Activated naive CD8-positive, alpha-beta T cell treated with anti-CD3 and anti-CD28 coated beads, Interleukin-2, amount 50 U/mL, for 16 hours (primary cell): ENCODE data around the gene FBXO2.

ENCODE experiments used
- DNase-seq: peaks from one replicate; pipeline ENCODE4 v3.0.0-alpha.2; 2020; ENCODE audit warnings: low read depth, low spot score

The FBXO2 gene, protein sequence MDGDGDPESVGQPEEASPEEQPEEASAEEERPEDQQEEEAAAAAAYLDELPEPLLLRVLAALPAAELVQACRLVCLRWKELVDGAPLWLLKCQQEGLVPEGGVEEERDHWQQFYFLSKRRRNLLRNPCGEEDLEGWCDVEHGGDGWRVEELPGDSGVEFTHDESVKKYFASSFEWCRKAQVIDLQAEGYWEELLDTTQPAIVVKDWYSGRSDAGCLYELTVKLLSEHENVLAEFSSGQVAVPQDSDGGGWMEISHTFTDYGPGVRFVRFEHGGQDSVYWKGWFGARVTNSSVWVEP

DNA sequence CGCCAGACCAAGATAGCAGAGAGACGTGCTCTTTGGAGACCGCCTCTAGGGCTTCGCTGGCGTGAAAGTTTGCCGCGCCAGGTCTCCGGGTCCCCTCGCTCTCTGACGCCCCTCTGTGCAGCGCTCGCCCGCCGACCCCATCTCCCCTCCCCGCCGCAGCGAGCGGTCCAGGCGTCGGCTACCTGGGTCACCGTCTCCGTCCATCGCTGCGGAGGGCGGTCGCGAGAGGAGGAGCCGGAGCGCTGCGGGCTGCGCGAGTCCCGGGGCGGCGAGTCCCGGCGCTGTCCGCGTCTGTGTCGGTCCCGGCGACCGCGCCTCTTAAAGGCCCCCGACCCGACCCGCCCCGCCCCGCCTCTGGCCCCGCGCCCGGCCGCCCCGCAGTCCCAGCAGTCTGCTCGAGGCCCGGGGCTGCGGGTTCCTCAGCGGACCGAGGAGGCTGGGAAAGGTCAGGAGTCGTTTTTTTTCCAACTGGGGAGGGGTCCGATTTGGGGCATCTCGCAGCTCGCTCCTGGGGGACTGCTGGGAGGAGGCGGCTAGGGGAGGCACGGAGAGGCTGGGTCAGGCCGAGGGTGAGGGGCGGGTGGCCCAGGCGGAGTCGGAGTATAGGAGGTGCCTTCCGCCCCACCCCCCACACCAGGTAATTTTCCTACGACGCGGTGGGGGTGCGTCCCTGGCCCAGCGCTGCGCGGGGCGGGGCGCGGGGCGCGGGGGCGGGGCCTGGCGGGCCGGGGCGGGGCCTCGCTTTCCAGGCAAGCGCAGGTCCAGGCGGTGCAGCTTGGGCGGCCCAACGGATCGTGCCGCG is at the start of gene FBXO2, which contains the start of gene FBXO44:
Gene FBXO2 (minus strand): TSS at position 293 of the 802 bp plus-strand sequence. CDS start 89 bp downstream, at position 204.
Gene FBXO44 (plus strand): TSS at position 741 of the 802 bp plus-strand sequence. CDS start 959 bp downstream, outside the sequence.
- peak; percentile 38 for DNase-seq

- DNase-seq = no peak
These were observed 49.3 kb upstream of the FBXO2 start for GRCh38 chr1:11703357-11704193.

- no peak for DNase-seq
These were observed 48.0 kb upstream of the FBXO2 start for GRCh38 chr1:11701981-11702803.

- no peak for DNase-seq
These were observed 47.3 kb upstream of the FBXO2 start for GRCh38 chr1:11701551-11701961.

GRCh38 chr1:11700601-11701467 is 46.6 kb upstream of the FBXO2 start:
- no peak for DNase-seq

GRCh38 chr1:11697893-11698210 is 43.6 kb upstream of the FBXO2 start:
- no peak for DNase-seq

- DNase-seq = no peak
These were observed 43.1 kb upstream of the FBXO2 start for GRCh38 chr1:11697188-11697892.

DNA sequence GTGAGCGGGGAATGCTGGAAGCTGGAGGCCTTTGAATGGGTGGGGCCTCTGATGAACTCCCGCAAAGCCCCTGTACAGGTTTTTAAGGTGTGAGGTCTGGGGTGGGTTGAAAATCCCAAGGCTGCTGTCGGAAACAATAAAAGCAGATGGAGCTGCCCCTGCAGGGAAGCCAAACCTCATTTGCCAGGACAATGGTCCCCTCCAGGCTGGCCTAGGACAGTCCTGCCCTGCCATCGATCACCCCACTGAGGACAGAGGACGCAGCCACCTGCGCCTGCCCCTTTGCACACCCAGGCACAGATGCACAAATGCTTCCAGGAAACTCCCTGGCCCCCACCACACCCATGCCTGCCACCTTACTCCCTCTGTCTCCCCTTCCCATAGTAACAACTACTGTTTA is 41.6 kb upstream of the FBXO2 start:
- no peak for DNase-seq

DNA sequence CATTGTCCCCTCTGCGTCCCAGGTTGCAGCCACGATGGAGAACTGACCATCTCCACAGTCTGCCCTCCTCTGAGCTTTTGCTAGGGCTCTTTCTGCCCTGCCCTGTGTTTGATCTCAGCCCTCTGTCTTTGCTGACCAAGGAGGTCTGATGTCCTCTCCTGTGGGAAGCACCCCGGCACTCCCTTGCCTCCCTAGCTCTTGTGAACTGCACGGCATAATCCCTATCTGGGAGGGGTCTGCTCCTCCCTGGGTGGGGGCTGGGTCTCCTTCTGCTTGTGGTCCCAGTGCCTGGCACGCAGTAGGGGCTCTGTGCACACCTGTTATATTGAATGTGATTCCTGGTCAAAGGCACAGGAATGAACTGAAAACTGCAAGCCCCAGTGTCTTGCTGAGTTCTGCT is 39.7 kb upstream of the FBXO2 start:
- no peak for DNase-seq

- no peak for DNase-seq
These were observed 38.9 kb upstream of the FBXO2 start for GRCh38 chr1:11693024-11693590.

- DNase-seq = no peak
These were observed 37.9 kb upstream of the FBXO2 start for GRCh38 chr1:11691928-11692711.

DNA sequence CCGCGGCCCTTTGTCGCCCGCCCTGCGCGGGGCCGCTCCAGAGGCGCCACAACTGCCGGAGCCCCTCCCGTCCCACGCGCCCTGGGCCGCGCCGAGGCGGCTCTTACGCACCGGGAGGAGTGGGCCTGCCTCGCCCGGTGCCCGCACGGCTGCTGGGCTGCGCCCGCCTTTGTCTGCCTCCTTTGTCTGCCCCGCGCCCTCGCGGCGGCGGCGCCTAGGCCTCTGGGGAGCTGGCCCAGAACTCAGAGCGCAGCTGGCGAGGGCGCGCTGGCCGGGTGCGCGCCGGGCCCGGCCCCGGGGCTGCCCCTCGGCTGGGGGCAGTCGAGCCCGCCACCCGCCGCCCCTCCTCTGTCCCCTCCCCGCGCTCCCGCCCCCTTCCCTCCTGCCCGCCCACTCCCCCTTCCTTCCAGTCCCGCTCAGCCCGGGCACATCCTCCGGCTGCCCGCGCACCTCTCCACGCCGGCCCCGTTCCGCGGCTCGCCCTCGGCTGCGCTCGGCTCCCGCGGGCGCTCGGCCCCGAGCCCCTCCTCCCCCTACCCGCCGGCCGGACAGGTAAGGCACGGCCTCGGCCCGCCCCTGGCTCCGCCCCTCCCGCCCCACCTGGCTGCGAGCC is 37.2 kb upstream of the FBXO2 start, which contains the start of gene DRAXIN:
Gene DRAXIN (plus strand): TSS at position 409 of the 613 bp plus-strand sequence. CDS start 14,549 bp downstream, outside the sequence.
- no peak for DNase-seq

DNA sequence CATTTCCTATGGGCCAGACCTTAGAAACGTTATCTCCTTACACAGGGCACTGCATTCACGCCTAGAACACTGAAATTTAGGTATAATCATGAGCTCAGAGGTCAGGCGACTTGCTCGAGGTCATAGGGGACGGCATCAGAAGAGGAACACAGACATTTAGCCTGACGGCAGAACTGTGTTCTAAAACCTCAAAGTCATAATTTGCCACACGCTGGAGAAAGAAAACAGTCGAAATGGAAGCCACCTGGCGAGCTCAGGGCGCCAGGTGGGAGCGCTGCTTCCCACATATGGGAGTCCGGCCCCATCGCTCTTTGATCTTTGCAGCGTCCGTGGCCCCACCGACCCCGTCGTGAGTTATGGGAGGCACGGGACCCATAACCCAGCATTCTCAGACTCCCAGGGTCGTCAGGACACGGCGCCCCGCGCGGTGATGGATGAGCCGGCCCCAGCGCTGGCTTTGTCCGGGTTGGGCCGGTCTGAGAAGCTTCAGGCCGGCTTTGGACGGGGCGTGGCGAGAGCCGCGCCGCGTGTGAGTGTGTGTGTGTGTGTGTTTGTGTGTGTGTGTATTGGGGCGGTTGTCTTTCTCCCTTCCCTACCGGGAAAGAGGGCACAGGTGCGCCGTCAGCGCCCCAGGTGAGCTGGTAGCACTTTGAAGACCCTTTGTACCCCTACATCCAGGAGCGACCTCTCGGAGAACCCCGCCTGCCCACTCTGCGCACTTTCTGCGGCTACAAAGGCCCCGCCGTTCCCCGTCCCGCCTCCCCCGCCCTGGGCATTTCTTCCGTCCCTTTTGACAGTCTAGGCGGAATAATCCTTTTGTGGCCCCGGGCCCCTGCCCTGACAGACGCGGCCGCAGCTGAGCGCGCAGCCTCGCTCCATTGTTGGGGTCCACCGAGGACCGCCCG is 36.4 kb upstream of the FBXO2 start:
- DNase-seq = no peak

DNA sequence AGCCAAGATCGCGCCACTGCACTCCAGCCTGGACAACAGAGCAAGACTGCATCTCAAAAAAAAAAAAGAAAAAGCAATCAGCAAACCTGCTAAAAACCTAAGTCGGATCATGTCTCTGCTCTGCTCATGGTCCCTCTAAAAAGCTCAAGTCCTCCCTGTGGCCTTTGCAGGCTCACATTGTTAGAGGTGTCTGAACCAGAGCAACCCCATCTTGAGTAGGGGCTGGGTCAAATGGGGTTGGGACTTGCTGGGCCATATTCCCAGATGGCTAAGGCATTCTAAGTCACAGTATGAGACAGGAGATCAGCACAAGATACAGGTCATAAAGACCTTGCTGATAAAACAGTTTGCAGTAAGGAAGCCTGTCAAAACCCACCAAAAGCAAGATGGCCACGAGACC is 34.3 kb upstream of the FBXO2 start:
- DNase-seq = no peak

DNA sequence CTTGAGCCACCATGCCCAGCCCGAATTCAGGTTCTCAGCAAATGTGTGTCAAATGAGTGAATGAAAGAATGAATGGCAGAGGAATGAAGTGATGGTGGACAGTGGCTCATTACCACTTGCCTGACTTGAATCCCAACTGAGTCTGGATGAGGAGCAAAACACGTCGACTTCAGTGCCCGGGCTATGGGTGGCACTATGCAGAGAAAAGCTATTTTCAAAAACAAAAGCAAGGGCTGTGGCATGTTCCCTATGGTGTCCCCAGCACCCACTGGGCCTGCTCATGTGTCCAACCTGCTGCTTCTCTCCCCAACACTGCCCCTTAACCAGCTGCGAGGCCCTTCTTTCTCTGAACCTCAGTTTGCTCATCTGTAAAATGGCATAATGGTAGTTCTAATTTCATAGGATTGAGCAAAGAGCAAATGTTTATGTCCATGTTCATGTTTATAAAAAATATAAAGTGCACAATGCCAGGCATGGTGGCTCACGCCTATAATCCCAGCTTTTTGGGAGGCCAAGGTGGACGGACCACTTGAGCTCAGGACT is 31.1 kb upstream of the FBXO2 start:
- no peak for DNase-seq

DNA sequence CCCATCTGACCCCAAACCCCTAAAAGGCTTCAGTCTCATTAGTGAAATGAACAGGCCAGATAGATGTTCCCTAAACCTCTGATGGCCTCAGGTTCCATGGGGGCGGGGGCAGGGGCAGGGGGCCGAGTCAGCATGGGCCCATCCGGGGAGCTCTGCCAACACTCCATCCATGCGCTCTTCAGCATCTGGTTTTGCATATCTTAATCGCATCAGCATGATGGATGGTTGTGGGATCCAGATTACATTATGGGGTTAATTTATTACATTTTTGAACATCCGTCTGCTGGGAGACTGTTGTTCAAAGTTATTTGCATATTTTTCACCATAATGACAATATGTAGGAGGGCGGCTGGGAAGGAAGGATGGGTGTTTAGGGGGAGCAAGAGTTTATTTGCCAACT is 29.8 kb upstream of the FBXO2 start:
- no peak for DNase-seq

DNA sequence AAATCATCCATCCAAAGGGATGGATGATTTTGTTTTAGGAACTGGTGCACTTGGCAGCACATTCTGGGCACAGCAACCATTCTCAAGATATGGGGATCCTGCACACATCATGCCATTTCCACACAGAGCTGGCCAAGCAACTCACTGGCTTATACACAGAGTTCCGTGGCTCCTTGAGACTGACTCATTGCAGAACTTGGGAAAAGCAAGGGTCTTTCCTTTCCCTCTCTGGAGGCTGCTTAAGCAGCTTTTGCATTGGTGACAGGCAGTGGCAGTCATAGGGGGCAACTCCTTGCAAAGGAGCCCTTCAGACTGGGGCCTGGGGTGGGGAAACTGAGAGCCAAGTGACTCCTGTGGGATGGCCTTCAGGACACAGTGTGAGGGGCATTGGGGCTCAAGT is 28.6 kb upstream of the FBXO2 start:
- no peak for DNase-seq
